SK-N-SH treated with all-trans-retinoic acid at 6 μM for 48 hours (cell line): ENCODE results near the gene CTXN1.

ENCODE experiments used
- ESRRG ChIP-seq: fragments of 250-450 bp; sonication (Bioruptor Pico); IDR thresholded peaks from 2 replicates; pipeline ENCODE4 v1.6.1; 2021; ENCODE audit warnings: mild to moderate bottlenecking
- RARB ChIP-seq: fragments of 250-450 bp; sonication (Bioruptor Pico); IDR thresholded peaks from 2 replicates; pipeline ENCODE4 v1.8.0; 2021; ENCODE audit warnings: mild to moderate bottlenecking, moderate library complexity
- TOX ChIP-seq: fragments of 250-450 bp; sonication (Bioruptor Pico); IDR thresholded peaks from 2 replicates; pipeline ENCODE4 v1.8.0; 2021; ENCODE audit warnings: mild to moderate bottlenecking, moderate library complexity, borderline replicate concordance
- ZC3H10 ChIP-seq: fragments of 250-450 bp; sonication (Bioruptor Pico); IDR thresholded peaks from 2 replicates; pipeline ENCODE4 v1.5.1; 2021; ENCODE audit warnings: mild to moderate bottlenecking, moderate library complexity
- ZFP30 ChIP-seq: fragments of 450-650 bp; formaldehyde crosslinking; IDR thresholded peaks from 2 replicates; pipeline ENCODE4 v1.5.0; 2022; ENCODE audit warnings: mild to moderate bottlenecking, moderate library complexity
- ZNF565 ChIP-seq: fragments of 450-650 bp; formaldehyde crosslinking; conservative IDR thresholded peaks from 2 replicates; pipeline ENCODE4 v1.5.0; 2020; ENCODE audit warnings: low read depth, mild to moderate bottlenecking, moderate library complexity
- ZNF70 ChIP-seq: fragments of 450-650 bp; formaldehyde crosslinking; IDR thresholded peaks from 2 replicates; pipeline ENCODE4 v1.5.0; 2020; ENCODE audit warnings: mild to moderate bottlenecking, moderate library complexity
- ZNF8 ChIP-seq: fragments of 450-650 bp; formaldehyde crosslinking; IDR thresholded peaks from 2 replicates; pipeline ENCODE4 v1.5.0; 2020; ENCODE audit warnings: mild to moderate bottlenecking, moderate library complexity

DNA sequence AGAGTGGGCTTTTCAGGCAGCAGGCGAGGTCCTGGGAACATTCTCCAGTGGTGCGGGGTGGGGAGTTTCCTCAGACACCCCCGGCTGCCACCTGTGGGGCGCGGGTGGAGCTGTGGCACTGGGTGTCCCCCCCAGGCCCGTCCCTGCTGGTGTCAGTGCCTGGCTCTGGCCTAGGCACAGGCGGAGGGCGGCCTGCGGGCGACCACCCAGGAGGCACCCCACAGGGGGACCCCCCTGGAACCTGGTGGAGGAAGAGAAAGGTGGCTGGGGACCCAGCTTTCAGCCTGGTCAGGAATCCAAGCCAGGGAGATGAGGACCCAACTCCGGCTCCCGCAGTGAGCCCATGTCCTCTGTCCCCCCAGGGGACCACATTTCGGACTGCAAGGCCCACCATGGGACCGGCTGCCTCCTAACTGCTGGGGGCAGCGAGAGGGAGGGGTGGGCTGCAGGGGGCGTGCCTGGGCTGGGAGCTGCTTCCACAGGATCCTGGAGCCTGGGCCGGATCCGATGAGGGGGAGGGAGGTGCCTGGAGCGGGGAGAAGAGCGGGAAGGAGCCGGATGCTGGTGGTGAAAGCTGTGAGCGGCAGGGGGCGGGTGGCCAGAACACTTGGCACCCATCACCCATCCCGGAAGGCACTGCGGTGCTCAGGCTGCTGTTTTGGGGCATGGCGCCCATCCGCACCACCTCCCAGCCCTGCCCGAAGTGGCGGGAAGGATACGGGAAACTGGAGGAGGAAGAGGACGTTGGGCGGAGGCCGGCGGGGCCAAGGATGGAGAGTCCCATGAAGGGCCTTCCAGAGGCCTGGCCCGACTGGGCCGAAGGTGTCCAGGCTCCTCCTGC is 5.5 kb upstream of the CTXN1 start:
- no peak for TF ChIP-seq TOX (CRISPR knock-in tag)
- TF ChIP-seq ZFP30 (CRISPR knock-in tag): no peak
- no peak for TF ChIP-seq ZNF565 (CRISPR knock-in tag)
- TF ChIP-seq ZNF8 (CRISPR knock-in tag): no peak
- TF ChIP-seq ESRRG (CRISPR knock-in tag): no peak
- no peak for TF ChIP-seq ZC3H10 (CRISPR knock-in tag)
- no peak for TF ChIP-seq RARB (CRISPR knock-in tag)
- no peak for TF ChIP-seq ZNF70
